Fibroblast of peridontal ligament (primary cell): ENCODE results near the gene SLC28A3.

Source experiments
- DNase-seq: peaks from one replicate; pipeline ENCODE4 v3.0.0-alpha.2; 2010; ENCODE audit errors: extremely low read depth

The SLC28A3 gene

GRCh38 chr9:84339503-84339902 is 1.1 kb downstream of the SLC28A3 start:
- DNase-seq, result no peak

- DNase-seq, result no peak
These were observed 1.8 kb downstream of the SLC28A3 start for GRCh38 chr9:84338792-84339191.

- no peak for DNase-seq
These were observed 3.3 kb downstream of the SLC28A3 start for GRCh38 chr9:84337252-84337651.

- DNase-seq, result peak; percentile 87
These were observed 9.3 kb downstream of the SLC28A3 start for GRCh38 chr9:84331119-84331809.

GRCh38 chr9:84330246-84330645 is 10.3 kb downstream of the SLC28A3 start:
- DNase-seq, result peak; percentile 50

- peak; percentile 56 for DNase-seq
These were observed 13.4 kb downstream of the SLC28A3 start for GRCh38 chr9:84327184-84327583.

GRCh38 chr9:84325347-84325973 is 15.1 kb downstream of the SLC28A3 start:
- DNase-seq, result no peak

GRCh38 chr9:84324811-84325210 is 15.7 kb downstream of the SLC28A3 start:
- peak; percentile 77 for DNase-seq

- no peak for DNase-seq
These were observed 16.7 kb downstream of the SLC28A3 start for GRCh38 chr9:84323858-84324257.

- DNase-seq, result peak; percentile 86
These were observed 17.7 kb downstream of the SLC28A3 start for GRCh38 chr9:84322828-84323227.

GRCh38 chr9:84320231-84320630 is 20.3 kb downstream of the SLC28A3 start:
- DNase-seq, result no peak

GRCh38 chr9:84319632-84320031 is 20.9 kb downstream of the SLC28A3 start:
- DNase-seq, result no peak

GRCh38 chr9:84318981-84319380 is 21.6 kb downstream of the SLC28A3 start:
- peak; percentile 7 for DNase-seq

- DNase-seq, result no peak
These were observed 23.0 kb downstream of the SLC28A3 start for GRCh38 chr9:84317563-84317962.

- DNase-seq, result peak; percentile 79
These were observed 25.2 kb downstream of the SLC28A3 start for GRCh38 chr9:84315278-84315877.

GRCh38 chr9:84314306-84314705 is 26.3 kb downstream of the SLC28A3 start:
- DNase-seq, result peak; percentile 47

- no peak for DNase-seq
These were observed 29.7 kb downstream of the SLC28A3 start for GRCh38 chr9:84310883-84311282.

GRCh38 chr9:84305497-84306131 is 34.9 kb downstream of the SLC28A3 start:
- no peak for DNase-seq

GRCh38 chr9:84304166-84304565 is 36.4 kb downstream of the SLC28A3 start:
- DNase-seq, result no peak

- no peak for DNase-seq
These were observed 37.5 kb downstream of the SLC28A3 start for GRCh38 chr9:84303061-84303460.

GRCh38 chr9:84301851-84302250 is 38.7 kb downstream of the SLC28A3 start:
- DNase-seq, result peak; percentile 54

GRCh38 chr9:84300271-84300670 is 40.3 kb downstream of the SLC28A3 start:
- peak; percentile 45 for DNase-seq
